HG03066 (cell line): Measurements from ENCODE around the gene FRG2C.
"Not testable (repeated sequence)": the region's sequence is repeated elsewhere in the genome, so short reads cannot be mapped to it uniquely, and the experiment has no call there.

Source experiments
- ATAC-seq: cut with Tn5 transposase; IDR thresholded peaks from one replicate; pipeline ENCODE4 v1.9.1; 2021; ENCODE audit warnings: low read depth; ENCODE audit not compliant: unreplicated experiment

The FRG2C gene

DNA sequence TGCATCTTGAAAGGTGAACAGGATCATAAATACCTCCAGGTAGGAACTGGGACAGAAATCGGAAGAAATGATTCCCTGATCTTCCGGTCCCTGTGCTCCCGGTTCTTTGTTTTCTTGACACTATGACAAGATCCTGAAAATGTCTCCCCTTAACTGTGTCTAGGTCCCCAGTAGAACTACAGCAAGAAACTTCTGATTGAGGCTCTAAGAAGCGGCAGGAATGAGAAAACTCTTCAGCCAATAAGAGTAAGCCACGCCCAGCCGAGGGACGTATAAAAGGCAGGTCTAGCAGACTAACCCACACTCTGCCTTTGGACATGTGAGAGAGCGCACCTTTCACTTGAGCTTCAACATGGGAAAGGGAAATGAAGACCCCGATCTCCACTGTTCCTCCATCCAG, at the start of gene FRG2C:
FRG2C (plus strand) TSS at position 301 of the 400 bp plus-strand sequence; CDS start at position 353, 52 bp downstream.
- ATAC-seq = not testable (repeated sequence)

DNA sequence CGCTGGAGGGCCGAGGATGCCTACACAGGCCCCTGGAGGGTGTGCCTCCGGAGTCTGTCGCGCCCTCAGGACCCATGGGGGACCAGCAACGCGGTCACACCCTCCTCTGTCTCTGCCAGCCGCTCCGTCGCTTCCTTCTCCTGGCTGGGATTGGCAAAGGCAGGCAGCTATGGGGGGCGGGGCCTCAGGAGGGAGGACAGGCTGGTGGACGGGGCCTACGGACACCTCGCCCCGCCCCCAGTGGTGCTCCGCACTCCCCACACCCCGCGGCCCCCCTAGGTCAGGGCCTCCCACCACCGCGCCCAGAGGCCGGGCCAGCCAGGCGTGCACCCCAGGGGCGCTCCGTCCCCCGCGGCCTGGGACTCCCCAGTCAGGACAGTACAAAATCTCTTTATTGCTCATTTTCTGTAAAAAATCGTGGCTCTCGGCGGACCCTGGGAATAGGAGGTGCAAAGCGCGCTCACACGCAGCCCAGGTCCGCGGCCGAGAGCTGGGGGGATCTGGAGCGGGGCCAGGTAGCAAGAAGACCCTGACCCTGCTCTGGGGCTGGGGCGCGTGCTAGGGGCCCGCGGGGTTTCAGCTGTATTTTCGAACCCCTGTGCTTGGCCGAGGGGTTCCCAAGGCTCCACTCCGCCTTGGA, 45.3 kb upstream of the FRG2C start:
- not testable (repeated sequence) for ATAC-seq

DNA sequence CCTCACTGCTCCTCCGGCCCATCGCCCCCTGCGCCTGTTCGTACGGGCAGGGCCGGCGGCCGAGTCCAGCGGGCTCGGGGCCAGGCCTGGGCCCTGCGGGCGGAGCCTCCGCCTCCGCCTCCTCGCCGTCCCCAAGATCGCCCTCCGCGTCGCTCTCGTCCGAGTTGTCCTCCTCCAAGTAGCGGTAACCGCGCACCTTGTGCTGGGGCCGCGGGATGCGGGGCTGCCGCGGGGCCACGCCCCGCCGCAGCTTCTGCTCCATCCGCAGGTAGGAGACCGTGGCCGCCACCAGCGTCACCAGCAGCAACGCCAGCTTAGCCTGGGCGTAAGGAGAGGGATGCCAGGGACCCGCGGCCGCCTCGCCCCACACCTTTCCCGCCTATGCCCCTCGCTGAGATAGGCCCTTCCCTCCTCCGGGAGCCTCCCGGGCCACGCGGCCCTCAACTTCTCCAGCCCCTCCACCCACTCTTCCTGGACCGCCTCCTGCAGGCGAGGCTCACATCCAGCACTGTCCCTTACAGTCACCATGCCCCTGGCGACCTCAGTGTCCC, 44.6 kb upstream of the FRG2C start:
- ATAC-seq = not testable (repeated sequence)

DNA sequence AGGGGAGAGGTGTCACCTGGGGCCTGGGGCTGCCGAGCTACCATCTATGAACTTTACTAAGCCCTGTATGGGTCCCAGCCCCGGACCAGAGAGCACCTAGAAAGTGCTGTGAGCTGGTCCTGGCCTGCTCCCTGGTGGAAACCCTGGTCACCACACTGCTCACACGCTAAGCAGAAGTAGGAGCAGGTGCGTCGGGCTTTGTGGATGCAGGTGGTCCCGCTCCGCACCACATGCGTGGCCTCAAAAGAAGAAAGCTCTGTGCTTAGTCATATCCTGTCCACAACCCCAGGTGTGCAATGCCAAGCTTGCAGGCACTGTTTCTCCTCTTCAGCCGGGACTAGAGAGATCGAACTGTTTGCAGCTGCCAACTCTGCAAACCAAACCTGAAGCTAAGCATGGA, 42.4 kb upstream of the FRG2C start:
- ATAC-seq = not testable (repeated sequence)

DNA sequence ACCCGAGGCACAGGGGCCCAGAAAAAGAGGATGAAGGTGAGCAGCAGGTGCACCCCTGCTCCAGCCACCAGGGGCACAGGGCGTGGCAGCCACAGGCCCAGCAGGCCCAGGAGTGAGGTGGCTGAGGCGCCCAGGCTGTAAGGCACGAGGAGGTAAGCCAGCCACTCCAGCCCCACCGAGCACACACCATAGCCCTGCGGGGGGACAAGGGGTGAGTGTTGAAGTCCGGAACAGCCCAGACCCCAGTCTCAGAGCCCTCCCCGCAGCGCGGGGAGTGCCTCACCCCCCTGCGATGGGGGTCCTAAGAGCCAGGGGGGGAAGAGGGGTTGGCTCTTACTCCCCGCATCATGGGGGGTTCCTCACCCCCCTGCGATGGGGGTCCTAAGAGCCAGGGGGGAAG, 40.5 kb upstream of the FRG2C start:
- not testable (repeated sequence) for ATAC-seq

DNA sequence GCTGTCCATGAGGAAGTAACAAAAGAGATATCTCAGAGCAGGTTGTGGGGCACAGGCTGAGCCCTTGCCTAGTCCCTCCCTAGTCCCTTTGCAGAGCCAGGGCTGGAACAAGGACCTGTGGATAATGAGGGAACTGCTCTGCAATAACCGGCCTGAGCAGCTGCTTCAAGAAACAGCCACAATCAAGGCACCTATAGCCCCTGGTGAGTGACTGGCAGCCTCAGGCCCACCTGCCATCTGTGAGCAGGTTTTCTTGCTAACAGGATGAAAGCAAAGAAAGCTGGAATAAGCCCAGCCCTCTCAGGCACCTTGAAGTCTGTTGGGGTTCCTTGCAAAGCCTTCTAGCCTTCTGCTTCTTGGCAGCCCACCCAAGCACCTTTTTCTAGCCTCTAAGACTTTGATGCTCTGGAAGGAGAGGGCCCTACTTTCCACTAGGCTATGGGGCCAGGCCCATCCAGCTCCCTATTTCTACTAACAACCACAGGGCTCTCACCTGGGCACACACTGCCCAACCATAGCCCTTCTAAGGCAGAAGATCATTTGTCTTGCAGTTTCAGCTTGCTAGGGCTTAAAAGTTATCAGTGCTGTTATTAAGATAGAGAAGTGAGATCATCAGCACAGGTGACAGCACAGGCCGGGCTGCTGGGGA, 33.1 kb upstream of the FRG2C start:
- ATAC-seq = not testable (repeated sequence)

DNA sequence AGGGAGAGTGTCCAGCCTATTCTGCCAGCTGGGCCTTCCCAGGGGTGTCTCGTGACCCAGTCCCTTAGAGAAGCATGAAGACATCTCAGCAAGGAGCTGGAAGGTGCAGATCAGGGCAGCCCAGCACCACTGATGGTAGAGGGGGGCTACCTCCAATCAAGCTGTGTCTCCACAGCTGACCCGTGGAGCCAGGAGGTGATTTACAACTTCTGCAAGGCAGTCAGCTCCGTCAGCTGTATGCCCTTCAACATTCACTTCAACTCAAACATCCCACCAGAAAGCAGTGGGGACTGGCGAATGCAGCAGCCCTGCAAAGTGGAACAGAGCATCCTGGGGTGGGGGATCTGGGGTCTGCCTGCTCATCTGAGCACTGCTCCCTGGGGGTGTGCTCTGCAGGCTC, 32.6 kb upstream of the FRG2C start:
- ATAC-seq = no peak

DNA sequence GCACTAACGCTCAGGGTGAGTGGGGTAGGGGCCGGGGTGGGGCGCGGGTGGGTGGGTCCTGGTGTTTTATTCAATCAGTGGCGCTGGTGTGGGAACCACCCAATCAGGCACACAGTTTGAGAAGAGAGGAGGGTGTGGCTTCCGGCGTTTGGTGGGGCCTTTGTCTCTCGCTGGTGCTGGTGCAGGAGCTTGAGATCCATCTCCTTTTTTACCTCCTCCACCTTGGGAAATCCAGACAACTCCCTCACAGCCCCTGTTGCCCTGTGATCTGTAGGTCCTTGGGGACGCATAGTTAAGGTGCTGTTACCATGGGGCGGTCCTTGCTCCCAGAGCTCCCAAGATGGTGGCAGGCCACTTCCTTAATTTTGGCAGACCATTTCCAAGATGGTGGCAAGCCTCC, 25.2 kb upstream of the FRG2C start:
- not testable (repeated sequence) for ATAC-seq

DNA sequence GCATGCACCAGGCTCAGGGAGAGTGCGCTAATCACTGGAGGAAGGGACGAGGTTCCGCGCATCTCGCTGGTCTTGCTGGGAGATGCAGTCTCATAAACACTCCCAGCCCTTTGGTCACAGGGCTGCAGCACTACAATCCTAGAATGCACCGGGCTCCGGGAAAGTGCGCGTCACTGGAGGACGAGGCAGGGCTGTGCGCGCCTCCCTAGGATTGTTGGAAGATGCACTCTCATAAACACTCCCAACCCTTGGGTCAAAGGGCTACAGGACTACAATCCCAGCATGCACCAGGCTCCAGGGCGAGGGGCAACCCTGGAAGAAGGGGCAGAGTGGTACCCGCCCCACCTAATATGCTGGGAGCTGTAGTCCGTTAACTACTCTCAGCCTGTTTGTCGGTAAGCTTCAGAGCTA, 23.0 kb upstream of the FRG2C start:
- ATAC-seq = not testable (repeated sequence)

DNA sequence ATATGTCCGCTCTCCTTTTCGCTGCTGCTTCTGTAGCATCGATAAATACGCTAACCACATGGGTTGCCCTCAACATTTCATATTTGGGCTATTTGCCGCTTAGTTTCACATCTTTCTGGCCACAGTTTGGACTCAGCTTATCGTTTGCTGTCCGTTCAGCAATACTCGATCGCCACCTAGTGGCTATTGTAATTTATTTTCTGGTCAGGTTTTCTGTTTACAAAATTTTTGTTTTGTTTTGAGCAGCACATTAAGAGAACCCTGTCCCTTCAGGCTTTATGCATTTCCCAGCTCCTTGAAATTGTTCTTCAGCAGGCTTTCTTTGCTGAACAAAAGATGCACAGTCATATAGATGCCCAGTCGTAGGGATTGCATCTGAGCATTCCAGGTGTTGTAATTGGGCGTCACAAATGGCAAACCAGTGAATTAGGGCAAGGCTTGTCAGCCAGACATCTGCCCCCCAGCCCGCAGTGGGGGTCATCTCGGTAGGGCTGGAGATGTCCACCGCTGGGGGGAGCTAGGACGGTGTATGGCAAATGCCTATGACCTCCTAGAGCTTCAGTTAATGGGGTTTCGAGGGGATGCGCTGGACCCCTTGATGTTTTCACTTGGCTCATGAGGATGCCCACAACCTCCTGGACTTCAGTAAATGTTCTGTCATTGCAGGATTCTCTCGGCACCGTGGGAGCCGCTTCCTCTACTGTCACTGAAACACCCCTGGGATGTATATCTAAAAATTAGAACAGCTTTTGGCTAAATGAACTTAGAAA, 20.9 kb upstream of the FRG2C start:
- ATAC-seq = not testable (repeated sequence)

DNA sequence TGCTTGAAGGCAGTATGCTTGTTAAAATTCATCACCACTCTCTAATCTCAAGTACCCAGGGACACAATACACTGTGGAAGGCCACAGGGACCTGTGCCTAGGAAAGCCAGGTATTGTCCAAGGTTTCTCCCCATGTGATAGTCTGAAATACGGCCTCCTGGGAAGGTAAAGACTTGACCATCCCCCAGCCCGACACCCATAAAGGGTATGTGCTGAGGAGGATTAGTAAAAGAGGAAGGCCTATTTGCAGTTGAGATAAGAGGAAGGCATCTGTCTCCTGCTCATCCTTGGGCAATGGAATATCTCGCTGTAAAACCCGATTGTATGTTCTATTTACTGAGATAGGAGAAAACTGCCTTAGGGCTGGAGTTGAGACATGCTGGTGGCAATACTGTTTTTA, 18.6 kb upstream of the FRG2C start:
- ATAC-seq = not testable (repeated sequence)

DNA sequence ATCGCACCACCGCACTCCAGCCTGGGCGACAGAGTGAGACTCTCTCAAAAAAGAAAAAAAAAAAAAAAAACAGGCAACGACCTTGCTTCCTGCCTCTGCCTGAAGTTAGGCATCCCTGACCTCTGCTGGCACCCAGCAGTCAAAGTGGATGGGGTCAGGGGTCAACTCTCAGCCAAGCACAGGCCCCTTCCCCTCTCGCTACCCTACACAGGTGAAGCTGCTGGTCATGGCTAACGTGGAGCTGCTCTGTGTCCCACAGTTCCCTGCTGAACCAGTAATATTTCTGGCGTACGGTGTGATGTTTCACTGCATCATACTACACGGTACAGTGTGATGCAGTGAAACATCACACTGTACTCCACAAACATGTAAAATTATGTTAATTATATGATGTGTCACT, 13.9 kb upstream of the FRG2C start:
- ATAC-seq = no peak

DNA sequence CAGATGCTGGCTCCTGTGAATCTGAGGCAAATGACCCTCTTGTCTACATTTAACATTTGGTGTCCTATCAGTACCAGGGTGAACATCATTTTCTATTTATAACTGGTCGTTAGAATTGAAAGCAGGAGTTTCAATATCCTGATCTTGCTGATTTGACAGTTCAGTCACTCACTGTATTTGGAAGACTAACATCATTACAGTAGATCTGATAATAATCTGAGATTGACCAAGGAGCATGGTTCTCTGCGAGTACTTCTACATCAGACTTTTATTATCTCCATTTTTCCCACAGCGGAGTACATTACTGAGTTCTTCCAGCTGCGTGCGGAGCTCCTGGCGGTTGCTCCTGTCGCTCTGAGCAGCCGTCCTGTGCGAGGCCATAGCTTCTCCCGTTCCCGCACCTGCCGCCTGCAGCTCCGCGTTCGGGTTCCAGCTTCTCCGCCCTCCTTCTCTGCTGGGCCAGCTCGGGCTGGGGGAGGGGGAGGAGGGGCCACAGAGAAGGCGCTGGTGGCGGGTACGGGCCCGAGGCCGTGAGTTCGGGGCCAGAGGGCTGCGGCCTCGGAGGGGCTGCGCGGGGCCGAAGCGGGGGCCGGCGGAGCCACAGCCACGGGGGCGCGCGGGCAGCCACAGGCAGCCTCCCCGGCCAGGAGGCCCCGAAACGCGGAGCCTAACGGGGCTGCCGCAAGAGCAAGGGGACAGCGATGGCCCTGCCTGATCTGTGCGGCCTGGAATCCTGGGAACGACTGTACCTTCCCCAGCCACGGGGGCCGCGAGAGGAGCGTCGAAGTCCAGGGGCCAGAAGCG, 8.8 kb upstream of the FRG2C start:
- ATAC-seq = not testable (repeated sequence)

DNA sequence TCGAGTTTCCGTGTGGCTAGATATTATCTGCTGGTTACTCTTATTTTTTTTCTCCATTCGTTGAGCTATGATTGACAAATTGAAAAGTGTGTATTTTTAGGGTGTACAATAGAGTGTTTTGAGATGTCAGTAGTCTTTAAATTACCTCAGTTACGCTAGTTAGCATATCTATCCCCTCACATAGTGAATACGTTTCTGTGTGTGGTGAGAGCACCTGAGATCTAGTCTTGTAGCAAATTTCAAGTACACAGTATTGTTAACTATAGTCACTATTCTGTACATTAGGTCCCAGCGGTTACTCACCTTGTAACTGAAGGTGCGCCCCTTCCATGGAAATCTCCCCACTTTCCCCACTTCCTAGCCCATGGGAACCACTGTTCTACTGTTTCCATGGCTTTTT, 8.2 kb upstream of the FRG2C start:
- not testable (repeated sequence) for ATAC-seq

DNA sequence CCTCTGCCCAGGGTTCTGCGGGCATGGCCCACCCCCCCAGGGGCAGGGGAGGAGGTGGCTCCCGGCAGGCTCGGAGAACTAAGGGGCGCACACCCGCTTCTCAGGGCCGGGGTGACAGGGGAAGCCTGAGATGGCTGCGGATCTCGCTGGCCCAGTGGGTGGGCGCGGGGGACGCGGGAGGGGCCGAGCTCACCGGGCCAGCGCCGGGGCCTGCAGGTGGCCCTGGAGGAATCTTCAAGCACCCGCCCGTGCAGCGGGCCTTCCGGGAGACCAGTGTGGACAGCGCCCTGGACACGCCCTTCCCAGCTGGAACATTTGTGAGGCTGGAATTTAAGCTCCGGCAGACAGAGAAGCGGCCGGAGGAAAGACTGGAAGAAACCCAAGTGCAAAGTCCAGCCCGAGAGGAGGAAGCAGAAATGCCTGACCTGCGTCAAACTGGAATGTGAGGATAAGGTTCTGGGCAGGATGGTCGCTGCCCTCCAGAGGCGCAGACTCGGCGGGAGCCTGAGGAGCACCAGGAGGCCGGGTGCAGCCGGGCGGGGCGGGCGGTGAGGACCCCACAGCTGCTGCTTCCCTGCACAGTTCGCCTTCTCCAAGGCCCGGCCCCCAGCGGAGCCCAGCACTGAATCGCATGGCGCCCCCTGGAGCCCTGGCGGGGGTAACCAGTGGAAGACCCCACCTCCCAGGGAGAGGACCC, 5.6 kb upstream of the FRG2C start:
- ATAC-seq = not testable (repeated sequence)

DNA sequence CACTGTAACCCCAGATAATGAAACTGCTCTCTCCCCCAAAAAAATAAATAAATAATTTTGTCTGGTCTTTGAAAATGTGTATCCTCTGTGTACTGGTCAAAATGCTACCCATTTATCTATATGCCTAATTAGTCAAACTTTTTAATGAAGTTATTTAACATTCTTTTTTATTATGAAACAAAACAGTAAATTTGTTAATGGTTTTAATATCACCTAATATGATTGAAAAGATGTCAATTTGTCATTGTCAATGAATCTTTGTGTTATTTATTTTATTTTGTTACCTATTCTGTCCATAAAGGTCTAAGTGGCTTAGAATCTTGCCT, 5.1 kb upstream of the FRG2C start:
- not testable (repeated sequence) for ATAC-seq

DNA sequence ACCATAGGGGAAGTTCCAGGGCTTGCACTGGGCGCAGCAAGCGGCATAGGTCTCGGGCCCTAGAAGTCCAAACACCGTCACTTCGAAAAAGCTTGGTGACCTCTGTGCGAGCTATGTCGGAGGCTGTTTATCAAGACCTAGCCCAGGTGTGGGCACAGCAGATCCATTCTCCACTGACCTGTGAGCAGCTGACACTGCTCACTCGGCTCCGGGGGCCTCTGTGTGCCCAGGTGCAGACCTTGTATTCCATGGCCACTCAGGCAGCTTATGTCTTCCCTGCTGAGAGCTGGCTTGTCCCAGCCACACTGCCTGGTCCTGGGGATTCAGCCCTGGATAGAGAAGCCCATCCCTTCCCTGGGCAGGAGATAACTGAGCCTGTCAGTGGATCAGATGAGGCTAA, 1.5 kb downstream of the FRG2C start:
- not testable (repeated sequence) for ATAC-seq

DNA sequence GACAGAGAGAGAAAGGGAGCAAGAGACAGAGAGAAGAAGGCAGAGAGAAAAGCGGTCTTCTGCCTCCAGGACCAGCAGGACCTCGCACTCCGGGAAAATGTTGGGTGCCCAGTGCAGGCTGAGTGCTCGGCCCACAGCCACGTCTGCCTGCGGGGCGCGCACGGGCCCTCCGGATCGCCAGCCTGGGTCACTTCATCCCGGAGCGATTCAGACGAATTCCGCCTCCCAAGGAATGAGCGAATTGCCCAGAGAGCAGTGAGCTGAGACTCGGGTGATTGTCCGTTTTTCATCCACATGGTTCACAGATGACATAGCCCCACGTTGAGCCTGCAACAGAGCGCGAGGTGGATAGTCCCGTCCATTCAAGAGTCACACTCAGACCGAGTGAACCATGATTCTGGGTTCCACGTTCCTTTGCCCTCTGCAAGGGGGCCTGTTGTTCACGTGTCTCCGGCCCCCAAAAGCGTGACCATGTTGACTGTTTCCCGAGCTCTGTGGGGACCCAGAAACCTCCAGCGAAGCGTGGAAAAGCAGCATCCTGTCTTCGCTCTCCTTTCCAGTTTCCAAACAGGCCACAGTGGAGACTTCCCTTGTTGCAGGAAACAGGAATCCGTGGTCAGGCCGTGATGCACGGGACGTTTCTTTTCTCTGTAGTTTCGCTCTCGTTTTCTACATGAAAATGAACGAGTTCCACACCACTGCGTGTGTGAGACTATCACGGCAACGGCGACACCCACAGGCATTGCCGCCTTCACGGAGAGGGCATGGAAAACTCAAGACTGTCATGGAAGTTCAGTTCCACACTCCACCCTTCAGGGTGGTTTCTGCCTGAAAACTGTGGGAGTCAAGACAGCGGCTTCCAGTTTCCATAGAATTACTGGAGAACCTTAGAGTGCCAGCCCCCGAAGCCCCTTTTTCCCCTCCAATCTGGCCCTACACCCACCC, 3.9 kb downstream of the FRG2C start:
- not testable (repeated sequence) for ATAC-seq
